AG04450 (cell line): Measurements from ENCODE around the gene NFYA. TPM values are rescaled to one million over a fixed set of nuclear protein-coding genes. Genes with fewer than 3 reads are reported as not detected.

ENCODE experiments used
- CTCF ChIA-PET: fragments of 300-600, 350-600 bp; formaldehyde crosslinking; extraction: SDS; loops from one replicate; lab custom pipeline; 2022; ENCODE audit warnings: antibody characterized with exemption, inconsistent platforms; lab: Charles Lee
- POLR2A ChIA-PET: fragments of 350-600 bp; formaldehyde crosslinking; extraction: SDS; loops from one replicate; lab custom pipeline; 2021; ENCODE audit warnings: antibody characterized with exemption, inconsistent platforms; lab: Yijun Ruan, JAX
- DNase-seq: peaks from one replicate; pipeline ENCODE4 v3.0.0-alpha.2; 2011; ENCODE audit warnings: low read depth, low spot score
- H3K27ac ChIP-seq: one replicate; pipeline ENCODE4 v1.5.1; 2012; ENCODE audit warnings: low read depth, low read length, control low read depth
- H3K27me3 ChIP-seq: one replicate; pipeline ENCODE4 v1.6.0; 2012; ENCODE audit warnings: low read length; ENCODE audit not compliant: control insufficient read depth, insufficient read depth
- H3K4me3 ChIP-seq: 2 replicates; pipeline ENCODE4 v1.5.1; 2011; ENCODE audit warnings: mild to moderate bottlenecking, low read depth, low read length, control low read depth
- H3K9me3 ChIP-seq: 2 replicates; pipeline ENCODE4 v1.5.1; 2012; ENCODE audit warnings: low read length; ENCODE audit not compliant: control insufficient read depth, insufficient read depth
- polyA plus RNA-seq: library from polyadenylated mRNA; depleted of rRNA; stranded (reverse); fragments of >200 nt; gene quantifications from 2 replicates; pipeline ENCODE4 v1.2.3, GENCODE V29; 2011
- TF ChIP-seq, protein P1 (sequence below): IDR thresholded peaks from 2 replicates; pipeline ENCODE4 v1.5.1; 2011; ENCODE audit warnings: low read depth, low read length, control low read depth, inconsistent platforms

NFYA gene
- polyA plus RNA-seq, 1 experiment, result 10.1 TPM

DNA sequence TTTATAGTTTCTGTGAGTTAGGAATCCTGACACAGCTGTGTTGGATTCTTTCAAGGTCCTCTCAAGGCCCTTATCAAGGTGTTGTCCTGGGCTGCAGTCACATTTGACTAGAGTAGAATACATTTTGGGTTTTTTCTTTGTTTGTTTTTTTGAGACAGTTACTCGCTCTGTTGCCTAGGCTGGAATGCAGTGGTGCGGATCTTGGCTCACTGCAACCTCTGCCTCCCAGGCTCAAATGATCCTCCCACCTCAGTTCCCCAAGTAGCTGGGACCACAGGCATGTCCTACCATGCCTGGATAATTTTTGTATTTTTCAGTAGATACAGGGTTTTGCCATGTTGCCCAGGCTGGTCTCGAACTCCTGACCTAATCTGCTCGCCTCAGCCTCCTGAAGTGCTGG, 15.7 kb downstream of the NFYA start:
- Histone ChIP-seq H3K4me3 (no peak overlapping the region), H3K27me3 (no peaks in the 10 kb centered on the region), H3K9me3 (no peaks in the 10 kb centered on the region), H3K27ac (no peak overlapping the region)
- CTCF ChIA-PET, result interaction anchor here (0.9 kb wide), 1 partner anchor 219 kb away, joined by 7 read pairs; no protein-coding TSS in a partner anchor
- TF ChIP-seq, protein P1, sequence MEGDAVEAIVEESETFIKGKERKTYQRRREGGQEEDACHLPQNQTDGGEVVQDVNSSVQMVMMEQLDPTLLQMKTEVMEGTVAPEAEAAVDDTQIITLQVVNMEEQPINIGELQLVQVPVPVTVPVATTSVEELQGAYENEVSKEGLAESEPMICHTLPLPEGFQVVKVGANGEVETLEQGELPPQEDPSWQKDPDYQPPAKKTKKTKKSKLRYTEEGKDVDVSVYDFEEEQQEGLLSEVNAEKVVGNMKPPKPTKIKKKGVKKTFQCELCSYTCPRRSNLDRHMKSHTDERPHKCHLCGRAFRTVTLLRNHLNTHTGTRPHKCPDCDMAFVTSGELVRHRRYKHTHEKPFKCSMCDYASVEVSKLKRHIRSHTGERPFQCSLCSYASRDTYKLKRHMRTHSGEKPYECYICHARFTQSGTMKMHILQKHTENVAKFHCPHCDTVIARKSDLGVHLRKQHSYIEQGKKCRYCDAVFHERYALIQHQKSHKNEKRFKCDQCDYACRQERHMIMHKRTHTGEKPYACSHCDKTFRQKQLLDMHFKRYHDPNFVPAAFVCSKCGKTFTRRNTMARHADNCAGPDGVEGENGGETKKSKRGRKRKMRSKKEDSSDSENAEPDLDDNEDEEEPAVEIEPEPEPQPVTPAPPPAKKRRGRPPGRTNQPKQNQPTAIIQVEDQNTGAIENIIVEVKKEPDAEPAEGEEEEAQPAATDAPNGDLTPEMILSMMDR, result no peak
- POLR2A ChIA-PET, result interaction anchor here (0.5 kb wide), 1 partner anchor 232 kb away, joined by 4 read pairs; no protein-coding TSS in a partner anchor
- no peak for DNase-seq

DNA sequence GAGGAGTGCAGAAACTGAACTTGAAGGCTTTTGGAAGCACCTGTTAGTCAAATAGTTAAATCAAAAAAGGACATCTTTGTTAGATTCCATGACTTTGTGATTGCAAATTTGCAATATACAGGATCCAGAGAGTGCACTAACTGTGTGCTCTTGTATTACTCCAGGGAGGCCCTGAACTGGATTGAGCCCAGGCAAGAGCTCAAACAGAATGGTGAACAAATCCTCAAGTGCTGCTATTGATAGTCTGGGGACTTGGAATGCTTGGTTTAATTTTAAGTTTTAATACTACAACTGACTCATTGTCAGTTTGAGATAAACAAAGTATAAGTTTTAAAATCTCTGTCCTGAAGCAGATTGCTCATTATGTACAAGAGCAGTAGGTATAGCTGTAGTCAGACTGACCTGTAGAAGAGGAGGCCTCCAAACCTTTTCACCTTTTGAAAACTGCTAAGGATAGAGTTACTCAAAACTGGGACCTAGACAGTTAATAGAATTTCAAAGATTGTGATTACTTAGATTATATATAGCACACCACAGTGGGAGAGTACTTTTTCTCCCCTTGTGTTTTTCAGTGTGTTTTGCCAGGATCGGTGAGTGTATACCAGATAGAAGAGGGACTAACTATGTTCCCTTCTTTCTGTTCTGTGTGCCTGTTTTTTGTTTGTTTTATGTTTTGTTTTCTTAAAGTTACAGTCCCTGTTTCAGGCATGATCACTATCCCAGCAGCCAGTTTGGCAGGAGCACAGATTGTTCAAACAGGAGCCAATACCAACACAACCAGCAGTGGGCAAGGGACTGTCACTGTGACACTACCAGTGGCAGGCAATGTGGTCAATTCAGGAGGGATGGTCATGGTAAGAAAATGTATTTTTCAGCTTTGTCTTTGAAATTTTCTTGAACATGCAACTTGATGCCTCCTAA, 18.3 kb downstream of the NFYA start:
- H3K27ac ChIP-seq, result no peak overlapping the region
- TF ChIP-seq, protein P1, result no peak
- no peak overlapping the region for H3K4me3 ChIP-seq
- H3K27me3 ChIP-seq, result no peaks in the 10 kb centered on the region
- H3K9me3 ChIP-seq, result no peaks in the 10 kb centered on the region
- DNase-seq, result no peak
- POLR2A ChIA-PET, result interaction anchor here (1.3 kb wide), 1 partner anchor 19 kb away, joined by 5 read pairs; the partner anchor contains the start of genes NFYA and OARD1
- CTCF ChIA-PET, result interaction anchor here (0.7 to 4.6 kb wide), 8 partner anchors 11 to 229 kb away, joined by 3 to 83 read pairs (median 8); partner anchors contain the start of genes NFYA and OARD1

DNA sequence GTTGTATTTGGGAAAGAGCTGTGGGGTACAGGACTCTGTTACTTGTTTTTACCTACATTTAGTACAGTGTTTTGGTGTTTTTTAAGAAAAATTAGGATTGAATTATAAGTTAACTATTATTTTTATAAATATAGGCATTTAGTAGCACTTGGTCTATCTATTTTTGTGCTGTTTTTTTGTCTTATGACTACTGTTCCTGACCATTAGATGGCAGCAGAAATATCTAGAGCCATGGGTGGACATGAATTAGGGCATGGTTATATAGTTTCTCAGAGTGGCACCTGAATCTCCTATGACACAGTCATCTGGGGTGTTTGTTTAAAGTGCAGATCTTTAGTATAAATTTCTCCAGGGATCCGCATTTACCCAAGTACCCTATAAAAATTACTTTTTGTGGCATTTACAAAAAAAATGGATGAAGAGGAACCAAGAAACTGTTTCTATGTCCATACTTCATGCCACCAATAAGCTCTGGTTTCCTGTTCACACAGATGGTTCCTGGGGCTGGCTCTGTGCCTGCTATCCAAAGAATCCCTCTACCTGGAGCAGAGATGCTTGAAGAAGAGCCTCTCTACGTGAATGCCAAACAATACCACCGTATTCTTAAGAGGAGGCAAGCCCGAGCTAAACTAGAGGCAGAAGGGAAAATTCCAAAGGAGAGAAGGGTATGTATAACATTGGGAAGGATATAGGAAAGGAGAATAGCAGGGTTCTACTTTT, 19.8 kb downstream of the NFYA start:
- POLR2A ChIA-PET, result no interaction called here
- Histone ChIP-seq H3K4me3 (no peak overlapping the region), H3K27me3 (no peaks in the 10 kb centered on the region), H3K27ac (no peak overlapping the region), H3K9me3 (no peaks in the 10 kb centered on the region)
- CTCF ChIA-PET, result interaction anchor here (0.7 to 4.6 kb wide), 23 partner anchors 9 to 276 kb away, joined by 3 to 83 read pairs (median 4); partner anchors contain the start of genes NFYA and OARD1
- DNase-seq, result no peak
- TF ChIP-seq, protein P1, result peak; percentile 56

DNA sequence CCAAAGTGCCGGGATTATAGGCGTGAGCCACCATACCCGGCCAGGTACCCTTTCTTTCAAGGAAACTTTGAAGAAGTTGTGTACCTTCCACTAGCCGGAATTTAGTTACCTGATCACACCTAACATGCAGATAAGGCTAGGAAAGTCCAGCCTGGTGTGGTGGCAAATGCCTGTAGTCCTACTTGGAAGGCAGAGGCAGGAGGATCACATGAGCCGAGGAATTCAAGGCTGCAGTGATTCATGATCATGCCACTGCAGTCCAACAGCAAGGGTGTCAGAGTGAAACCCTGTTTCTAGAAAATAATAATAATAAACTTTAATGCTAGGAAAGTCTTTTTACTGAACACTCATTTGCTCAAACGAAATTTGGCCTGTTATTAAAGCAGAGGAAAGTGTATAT, 21.0 kb downstream of the NFYA start:
- Histone ChIP-seq H3K4me3 (no peak overlapping the region), H3K9me3 (no peaks in the 10 kb centered on the region), H3K27me3 (no peaks in the 10 kb centered on the region), H3K27ac (no peak overlapping the region)
- POLR2A ChIA-PET, result no interaction called here
- TF ChIP-seq, protein P1, result no peak
- DNase-seq, result no peak
- CTCF ChIA-PET, result interaction anchor here (1.1 to 4.6 kb wide), 8 partner anchors 12 to 275 kb away, joined by 3 to 83 read pairs (median 6); no protein-coding TSS in a partner anchor
